HepG2 (cell line): ENCODE measurements around the gene PCED1B. TPM values are rescaled to one million over a fixed set of nuclear protein-coding genes. Genes with fewer than 3 reads are reported as not detected.
A peak's percentile ranks its signal among the peaks of the same experiment; 100 is the strongest.

Source experiments
- ARID5B ChIP-seq: IDR thresholded peaks from 2 replicates; pipeline ENCODE4 v1.4.0; 2020; ENCODE audit warnings: mild to moderate bottlenecking, missing genetic modification reagents
- CEBPB ChIP-seq: IDR thresholded peaks from 2 replicates; pipeline ENCODE4 v1.6.1; 2011; ENCODE audit warnings: low read depth, low read length, improper control_type of control experiment, borderline replicate concordance
- DMAP1 ChIP-seq: IDR thresholded peaks from 2 replicates; pipeline ENCODE4 v1.6.1; 2016
- ELF1 ChIP-seq: sonication (generic); formaldehyde crosslinking; IDR thresholded peaks from 2 replicates; pipeline ENCODE4 v1.4.0; 2020; ENCODE audit warnings: missing genetic modification reagents
- ELF3 ChIP-seq: IDR thresholded peaks from 2 replicates; pipeline ENCODE4 v1.6.1; 2016; ENCODE audit warnings: missing genetic modification reagents, missing compliant biosample characterization
- GABPB1 ChIP-seq: IDR thresholded peaks from 2 replicates; pipeline ENCODE4 v1.6.1; 2016; ENCODE audit warnings: mild to moderate bottlenecking, missing genetic modification reagents, moderate library complexity, missing compliant biosample characterization
- HDAC2 ChIP-seq: sonication (generic); formaldehyde crosslinking; IDR thresholded peaks from 2 replicates; pipeline ENCODE4 v1.4.0; 2020; ENCODE audit warnings: missing genetic modification reagents
- IKZF4 ChIP-seq: sonication (generic); formaldehyde crosslinking; IDR thresholded peaks from 2 replicates; pipeline ENCODE4 v1.5.1; 2020; ENCODE audit warnings: borderline replicate concordance, mild to moderate bottlenecking, low read depth, missing genetic modification reagents; ENCODE audit errors: not compliant biosample characterization
- KDM1A ChIP-seq: IDR thresholded peaks from 2 replicates; pipeline ENCODE4 v1.6.1; 2016; ENCODE audit warnings: missing compliant biosample characterization
- LCORL ChIP-seq, 2 experiments: fragments of 450-650 bp in 1 of 2; sonication (generic) in 1 of 2; formaldehyde crosslinking in 1 of 2; IDR thresholded peaks; 2 replicates each; pipeline versions ENCODE4 v1.5.0 to v1.6.1; 2017 to 2020; ENCODE audit warnings: antibody characterized with exemption in 1 of 2, missing genetic modification reagents in 1 of 2
- MTA1 ChIP-seq: sonication (generic); formaldehyde crosslinking; IDR thresholded peaks from 2 replicates; pipeline ENCODE4 v1.4.0; 2020; ENCODE audit warnings: missing genetic modification reagents, mild to moderate bottlenecking, borderline replicate concordance
- PHF20 ChIP-seq: sonication (generic); formaldehyde crosslinking; IDR thresholded peaks from 2 replicates; pipeline ENCODE4 v1.5.0; 2020; ENCODE audit warnings: mild to moderate bottlenecking, missing genetic modification reagents
- REXO4 ChIP-seq: sonication (generic); formaldehyde crosslinking; IDR thresholded peaks from 2 replicates; pipeline ENCODE4 v1.8.0; 2022; ENCODE audit warnings: missing genetic modification reagents, mild to moderate bottlenecking, borderline replicate concordance
- SNAPC2 ChIP-seq: sonication (generic); formaldehyde crosslinking; IDR thresholded peaks from 2 replicates; pipeline ENCODE4 v1.8.1; 2022; ENCODE audit warnings: mild to moderate bottlenecking, missing genetic modification reagents
- ZFP41 ChIP-seq: sonication (generic); formaldehyde crosslinking; IDR thresholded peaks from 2 replicates; pipeline ENCODE4 v1.4.0; 2020; ENCODE audit warnings: mild to moderate bottlenecking, missing genetic modification reagents, borderline replicate concordance
- ZNF121 ChIP-seq: sonication (generic); formaldehyde crosslinking; IDR thresholded peaks from 2 replicates; pipeline ENCODE4 v1.5.0; 2020; ENCODE audit warnings: mild to moderate bottlenecking, missing genetic modification reagents
- ZNF451 ChIP-seq: sonication (generic); formaldehyde crosslinking; IDR thresholded peaks from 2 replicates; pipeline ENCODE4 v1.5.0; 2020; ENCODE audit warnings: mild to moderate bottlenecking, missing genetic modification reagents
- ZNF83 ChIP-seq: sonication (generic); formaldehyde crosslinking; IDR thresholded peaks from 2 replicates; pipeline ENCODE4 v1.4.0; 2020; ENCODE audit warnings: missing genetic modification reagents, mild to moderate bottlenecking, borderline replicate concordance
- ZSCAN25 ChIP-seq: sonication (generic); formaldehyde crosslinking; IDR thresholded peaks from 2 replicates; pipeline ENCODE4 v1.8.0; 2022; ENCODE audit warnings: mild to moderate bottlenecking, missing genetic modification reagents
- ZSCAN9 ChIP-seq: IDR thresholded peaks from 2 replicates; pipeline ENCODE4 v1.6.1; 2016; ENCODE audit warnings: borderline replicate concordance
- polyA plus RNA-seq, 8 experiments: library from polyadenylated mRNA; depleted of rRNA in 3 of 8; stranded (reverse) in 7 of 8; unstranded in 1 of 8; fragments of >200 nt; fragmentation: Illumina TruSeq in 4 of 8; extraction: Trizol in 4 of 8; gene quantifications; 2 replicates each; pipeline versions ENCODE4 v1.2.1 to v1.2.3, GENCODE V29; 2011 to 2016; ENCODE audit warnings: low read depth in 4 of 8, missing spikeins in 1 of 8, mixed read lengths in 1 of 8; ENCODE audit not compliant: insufficient read depth in 1 of 8
- total RNA-seq, 5 experiments: library from RNA; depleted of rRNA; stranded (reverse); fragments of >200 nt; fragmentation: Illumina TruSeq; extraction: Trizol; gene quantifications; 2 replicates each; pipeline ENCODE4 v1.2.3, GENCODE V29; 2016; ENCODE audit warnings: low read depth in 1 of 5
- TF ChIP-seq, protein P1 (sequence below): sonication (generic); formaldehyde crosslinking; IDR thresholded peaks from 2 replicates; pipeline ENCODE4 v1.4.0; 2020; ENCODE audit warnings: mild to moderate bottlenecking, missing genetic modification reagents
- TF ChIP-seq, protein P2 (sequence below): IDR thresholded peaks from 2 replicates; pipeline ENCODE4 v1.6.1; 2016; ENCODE audit warnings: control low read depth
- TF ChIP-seq, protein P3 (sequence below): sonication (generic); formaldehyde crosslinking; IDR thresholded peaks from 2 replicates; pipeline ENCODE4 v1.4.0; 2020; ENCODE audit warnings: mild to moderate bottlenecking, low read depth, missing genetic modification reagents

The PCED1B gene
- total and polyA plus RNA-seq, 2 of the 13 experiments (the other 11 are each of a cell fraction or from before 2014, with no cell fraction given) = 0.11 to 0.37 TPM

DNA sequence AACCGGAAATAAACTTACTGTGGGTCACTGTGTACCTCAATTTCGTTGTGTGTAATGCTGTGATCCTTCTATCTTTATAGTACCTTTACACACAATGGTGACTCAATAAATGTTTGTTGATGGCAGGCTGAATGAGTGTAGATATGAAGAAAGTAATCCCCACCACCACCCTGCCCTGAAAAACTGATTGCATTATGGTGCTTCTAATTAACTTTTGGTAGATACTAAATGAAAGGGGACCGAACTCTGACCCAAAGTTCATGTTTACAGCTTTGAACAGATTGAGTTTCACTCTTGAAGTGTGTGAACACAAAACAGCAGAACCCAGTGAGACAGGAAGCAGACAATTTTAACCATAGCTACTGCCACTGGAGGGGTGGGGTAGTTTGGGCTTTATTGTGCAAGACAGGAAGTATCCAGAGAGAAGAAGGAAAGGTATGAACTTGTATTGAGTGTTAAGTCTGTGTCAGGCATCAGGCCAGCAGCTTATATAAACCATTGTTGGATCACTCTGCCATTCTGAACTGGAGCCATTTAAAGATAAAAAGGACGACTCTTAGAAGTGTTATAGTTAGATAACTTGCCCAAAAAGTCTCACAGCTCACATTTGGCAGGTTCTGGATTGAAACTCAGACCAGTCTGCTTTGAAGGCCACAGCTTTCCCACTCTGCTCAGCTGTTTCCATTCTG, 197.3 kb downstream of the PCED1B start (continued):
- TF ChIP-seq ARID5B (CRISPR knock-in tag) = 0 out of 2 replicates have a peak, but pooled peaks have one; percentile 27
- TF ChIP-seq IKZF4 (CRISPR knock-in tag) = no peak
- TF ChIP-seq ZNF451 (CRISPR knock-in tag) = no peak
- TF ChIP-seq ZSCAN9 (CRISPR knock-in tag) = no peak
- no peak for TF ChIP-seq LCORL (IDR thresholded peaks at IDR 0.05)
- TF ChIP-seq LCORL (CRISPR knock-in tag; IDR thresholded peaks at IDR 0.05) = peak; percentile 27; the same call in 1 of the 2 replicates
- TF ChIP-seq ZNF83 (CRISPR knock-in tag) = no peak
- TF ChIP-seq ZFP41 = no peak
- no peak for TF ChIP-seq KDM1A (CRISPR knock-in tag)
- TF ChIP-seq ZNF121 (CRISPR knock-in tag) = no peak
- no peak for TF ChIP-seq SNAPC2 (CRISPR knock-in tag)
- TF ChIP-seq, protein P1, sequence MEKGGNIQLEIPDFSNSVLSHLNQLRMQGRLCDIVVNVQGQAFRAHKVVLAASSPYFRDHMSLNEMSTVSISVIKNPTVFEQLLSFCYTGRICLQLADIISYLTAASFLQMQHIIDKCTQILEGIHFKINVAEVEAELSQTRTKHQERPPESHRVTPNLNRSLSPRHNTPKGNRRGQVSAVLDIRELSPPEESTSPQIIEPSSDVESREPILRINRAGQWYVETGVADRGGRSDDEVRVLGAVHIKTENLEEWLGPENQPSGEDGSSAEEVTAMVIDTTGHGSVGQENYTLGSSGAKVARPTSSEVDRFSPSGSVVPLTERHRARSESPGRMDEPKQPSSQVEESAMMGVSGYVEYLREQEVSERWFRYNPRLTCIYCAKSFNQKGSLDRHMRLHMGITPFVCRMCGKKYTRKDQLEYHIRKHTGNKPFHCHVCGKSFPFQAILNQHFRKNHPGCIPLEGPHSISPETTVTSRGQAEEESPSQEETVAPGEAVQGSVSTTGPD (CRISPR knock-in tag) = no peak
- TF ChIP-seq REXO4 = no peak
- TF ChIP-seq HDAC2 (CRISPR knock-in tag) = no peak
- TF ChIP-seq, protein P2, sequence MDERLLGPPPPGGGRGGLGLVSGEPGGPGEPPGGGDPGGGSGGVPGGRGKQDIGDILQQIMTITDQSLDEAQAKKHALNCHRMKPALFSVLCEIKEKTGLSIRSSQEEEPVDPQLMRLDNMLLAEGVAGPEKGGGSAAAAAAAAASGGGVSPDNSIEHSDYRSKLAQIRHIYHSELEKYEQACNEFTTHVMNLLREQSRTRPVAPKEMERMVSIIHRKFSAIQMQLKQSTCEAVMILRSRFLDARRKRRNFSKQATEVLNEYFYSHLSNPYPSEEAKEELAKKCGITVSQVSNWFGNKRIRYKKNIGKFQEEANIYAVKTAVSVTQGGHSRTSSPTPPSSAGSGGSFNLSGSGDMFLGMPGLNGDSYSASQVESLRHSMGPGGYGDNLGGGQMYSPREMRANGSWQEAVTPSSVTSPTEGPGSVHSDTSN = no peak
- peak; percentile 41; the same call in 1 of the 2 replicates for TF ChIP-seq CEBPB
- no peak for TF ChIP-seq DMAP1 (CRISPR knock-in tag)
- peak; percentile 46; the same call in 1 of the 2 replicates for TF ChIP-seq ELF1
- TF ChIP-seq ELF3 (CRISPR knock-in tag) = 0 out of 2 replicates have a peak, but pooled peaks have one; percentile 39
- TF ChIP-seq, protein P3, sequence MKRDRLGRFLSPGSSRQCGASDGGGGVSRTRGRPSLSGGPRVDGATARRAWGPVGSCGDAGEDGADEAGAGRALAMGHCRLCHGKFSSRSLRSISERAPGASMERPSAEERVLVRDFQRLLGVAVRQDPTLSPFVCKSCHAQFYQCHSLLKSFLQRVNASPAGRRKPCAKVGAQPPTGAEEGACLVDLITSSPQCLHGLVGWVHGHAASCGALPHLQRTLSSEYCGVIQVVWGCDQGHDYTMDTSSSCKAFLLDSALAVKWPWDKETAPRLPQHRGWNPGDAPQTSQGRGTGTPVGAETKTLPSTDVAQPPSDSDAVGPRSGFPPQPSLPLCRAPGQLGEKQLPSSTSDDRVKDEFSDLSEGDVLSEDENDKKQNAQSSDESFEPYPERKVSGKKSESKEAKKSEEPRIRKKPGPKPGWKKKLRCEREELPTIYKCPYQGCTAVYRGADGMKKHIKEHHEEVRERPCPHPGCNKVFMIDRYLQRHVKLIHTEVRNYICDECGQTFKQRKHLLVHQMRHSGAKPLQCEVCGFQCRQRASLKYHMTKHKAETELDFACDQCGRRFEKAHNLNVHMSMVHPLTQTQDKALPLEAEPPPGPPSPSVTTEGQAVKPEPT = no peak
- TF ChIP-seq MTA1 (CRISPR knock-in tag) = no peak
- no peak for TF ChIP-seq ZSCAN25 (CRISPR knock-in tag)
- TF ChIP-seq GABPB1 (CRISPR knock-in tag) = peak; percentile 56; the same call in 1 of the 2 replicates
- TF ChIP-seq PHF20 (CRISPR knock-in tag) = no peak
